NCI-H1930 (cell line): ENCODE data around the gene SDR39U1.
"Not testable (repeated sequence)": the region's sequence is repeated elsewhere in the genome, so short reads cannot be mapped to it uniquely, and the experiment has no call there.

Experiments used
- DNase-seq, 2 experiments: peaks; one replicate each; lab custom pipeline; 2025; lab: John Stamatoyannopoulos, UW

SDR39U1 gene

DNA sequence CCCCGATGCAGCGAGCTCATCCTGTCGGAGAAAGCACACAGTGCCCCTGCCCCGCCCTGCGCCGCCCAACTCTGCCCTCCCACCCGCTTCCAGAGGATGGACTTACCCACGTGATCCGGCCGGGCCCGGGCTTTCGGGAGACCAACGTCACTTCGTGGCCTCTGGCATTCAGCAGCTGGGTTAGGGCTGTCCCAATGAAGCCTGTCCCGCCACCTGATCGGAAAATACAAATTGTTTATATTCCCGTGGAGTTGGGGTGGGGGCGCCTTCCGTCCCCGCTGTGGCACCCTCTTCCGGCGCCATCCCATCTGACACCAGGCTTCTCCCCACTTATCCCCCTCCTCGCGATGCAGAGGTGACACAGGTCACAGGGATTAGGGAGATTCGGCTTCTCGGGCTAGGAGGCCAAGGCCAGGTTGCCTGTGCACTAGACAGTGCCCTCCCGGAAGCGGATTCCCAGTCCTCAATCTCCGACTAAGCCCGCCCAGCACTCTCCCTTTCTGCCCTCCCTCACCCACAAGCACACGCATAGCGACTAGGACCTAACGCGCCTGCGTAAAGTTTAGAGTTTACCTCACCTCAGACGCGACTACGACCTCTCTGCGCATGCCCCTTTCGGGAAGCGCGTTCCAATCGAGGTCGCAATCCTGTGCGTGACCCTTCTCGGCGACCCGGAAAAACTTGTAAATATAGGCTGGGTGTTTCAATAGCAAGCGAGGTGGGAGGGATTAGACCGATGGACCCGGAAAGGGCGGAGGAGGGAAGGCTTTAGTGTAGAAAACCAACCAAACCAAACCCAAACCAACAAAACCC lies at the start of gene SDR39U1:
Gene SDR39U1 (minus strand): TSS at position 537 of the 813 bp plus-strand sequence. CDS start 7 bp downstream, at position 530.
- peak; percentile 98 for DNase-seq

- not testable (repeated sequence) for DNase-seq
Measured at GRCh38 chr14:24491586-24492408, 49.2 kb upstream of the SDR39U1 start.

DNA sequence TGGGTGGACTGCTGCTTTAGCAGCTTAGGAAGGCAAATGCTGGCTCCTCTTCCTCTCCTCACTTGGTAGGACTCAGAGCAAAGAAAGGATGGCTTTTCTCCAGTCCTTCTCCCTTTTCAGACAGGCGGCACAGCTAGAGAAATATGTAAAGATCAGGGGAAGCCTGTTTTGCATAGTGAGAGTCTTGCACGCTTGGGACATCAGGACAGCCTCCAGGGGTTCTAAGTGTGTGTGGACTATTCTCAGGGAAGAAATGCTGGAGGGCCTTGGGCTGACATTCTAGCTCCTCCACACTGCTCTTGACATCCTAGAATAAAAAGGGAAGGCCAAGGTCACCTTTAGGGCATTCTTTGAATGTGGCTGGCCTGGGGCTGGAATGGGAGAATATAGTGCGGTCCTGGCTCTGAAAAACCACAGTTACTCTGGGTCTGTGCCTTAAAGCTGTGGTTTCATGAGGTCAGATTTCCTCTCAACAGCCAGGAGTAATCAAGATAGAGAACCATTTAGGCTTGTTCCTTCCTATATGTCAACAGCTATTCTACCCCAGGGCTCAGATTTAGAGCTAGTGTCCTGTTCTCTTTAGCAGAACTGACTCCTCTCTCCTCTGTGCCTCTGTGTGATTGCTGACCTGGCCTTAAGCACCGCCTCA lies 41.2 kb upstream of the SDR39U1 start:
- no peak for DNase-seq

DNA sequence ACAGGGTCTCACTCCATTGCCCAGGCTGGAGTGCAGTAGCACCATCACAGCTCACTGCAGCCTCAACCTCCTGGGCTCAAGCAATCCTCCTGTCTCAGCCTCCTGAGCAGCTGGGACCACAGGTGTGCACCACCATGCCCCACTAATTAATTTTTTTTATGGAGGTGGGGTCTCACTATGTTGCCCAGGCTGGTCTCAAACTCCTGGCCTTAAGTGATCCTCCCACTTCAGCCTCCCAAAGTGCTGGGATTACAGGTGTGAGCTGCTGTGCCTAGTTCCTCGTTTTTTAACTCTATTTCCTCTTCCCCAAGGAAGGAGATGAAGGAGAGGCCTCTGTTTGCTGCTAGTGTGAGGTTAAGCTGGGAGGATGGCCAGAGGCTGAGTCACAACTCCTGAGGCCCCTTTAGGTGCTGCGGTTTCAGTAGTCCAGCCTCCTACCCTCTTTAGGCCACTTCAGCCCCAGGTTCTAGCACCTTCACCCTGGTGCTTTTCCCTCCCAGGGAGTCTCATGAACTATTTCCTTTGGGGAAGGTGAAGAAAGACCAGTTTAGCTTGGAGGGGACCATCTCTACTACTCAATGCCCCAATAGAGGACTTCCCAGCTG lies 40.2 kb upstream of the SDR39U1 start:
- DNase-seq, result not testable (repeated sequence)

DNA sequence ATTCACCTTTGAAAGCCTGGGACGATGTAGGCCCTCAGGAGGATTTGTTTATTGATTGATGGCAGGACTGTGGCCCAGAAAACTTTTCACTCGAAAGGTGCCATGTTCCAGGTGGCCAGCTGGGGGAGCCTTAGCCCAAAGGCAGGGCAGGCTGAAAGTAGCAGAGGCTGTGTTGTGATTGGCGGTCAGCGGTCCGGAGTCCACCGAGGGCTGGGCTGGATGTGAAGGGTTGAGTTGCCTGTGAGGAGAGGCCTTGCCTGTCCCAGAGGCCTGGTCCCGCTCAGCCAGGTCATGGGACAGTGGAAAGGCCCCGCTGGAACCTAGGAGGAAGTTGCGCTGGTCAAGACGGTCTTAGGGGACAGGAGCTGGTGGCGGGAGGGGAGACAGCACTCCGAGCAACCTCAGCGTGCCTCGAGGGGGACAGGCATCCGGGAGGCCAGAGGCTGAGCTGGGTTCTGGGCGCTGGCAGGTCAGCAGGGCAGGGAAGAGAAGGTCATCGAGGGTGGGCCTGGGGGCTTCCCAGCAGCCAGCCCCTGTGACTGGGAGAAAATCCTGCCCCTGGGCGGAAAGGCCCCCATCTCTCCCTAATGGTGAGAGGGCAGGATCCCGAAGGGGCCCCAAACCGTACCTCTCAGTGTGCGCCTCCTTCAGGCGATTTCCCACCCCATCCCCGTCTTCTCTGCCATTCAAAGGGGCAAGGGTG lies 39.2 kb upstream of the SDR39U1 start:
- peak in 1 of 2 experiments; percentile 19 for DNase-seq

- DNase-seq, result not testable (repeated sequence)
Measured at GRCh38 chr14:24479999-24480398, 37.4 kb upstream of the SDR39U1 start.

DNA sequence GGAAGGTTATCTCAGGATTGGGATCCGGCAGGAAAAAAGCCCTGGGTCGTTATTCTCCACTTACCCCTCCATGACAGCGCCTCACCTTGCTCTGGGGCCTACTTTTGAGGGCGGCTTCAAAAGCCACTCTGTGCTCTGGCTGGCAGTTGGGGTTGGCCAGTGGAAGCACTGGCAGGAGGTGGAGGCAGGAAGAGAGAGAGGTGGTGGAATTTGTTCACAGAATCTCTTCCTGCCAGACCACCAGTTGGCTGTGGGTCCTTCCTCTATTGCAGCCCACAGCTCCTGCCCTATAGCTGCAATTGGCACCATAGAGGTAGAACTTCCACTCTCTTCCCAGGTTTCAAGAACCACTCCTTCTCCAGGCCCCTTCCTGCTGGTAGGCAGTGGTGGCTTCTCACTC lies 32.7 kb upstream of the SDR39U1 start:
- no peak for DNase-seq

DNA sequence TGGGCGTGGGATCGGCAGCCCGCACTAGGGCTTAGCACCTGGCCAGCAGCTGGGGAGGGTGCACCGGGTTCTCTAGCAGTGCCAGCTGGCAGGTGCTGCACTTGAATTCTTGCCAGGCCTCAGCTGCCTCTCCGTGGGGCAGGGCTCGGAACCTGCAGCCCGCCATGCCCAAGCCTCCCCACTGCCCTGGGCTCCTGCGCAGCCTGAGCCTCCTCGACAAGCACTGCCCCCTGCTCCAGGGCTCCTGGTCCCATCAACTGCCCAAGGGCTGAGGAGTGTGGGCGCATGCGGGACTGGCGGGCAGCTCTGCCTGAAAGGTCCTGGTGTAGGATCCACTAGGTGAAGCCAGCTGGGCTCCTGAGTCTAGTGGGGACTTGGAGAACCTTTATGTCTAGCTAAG lies 30.6 kb upstream of the SDR39U1 start:
- DNase-seq, result no peak

DNA sequence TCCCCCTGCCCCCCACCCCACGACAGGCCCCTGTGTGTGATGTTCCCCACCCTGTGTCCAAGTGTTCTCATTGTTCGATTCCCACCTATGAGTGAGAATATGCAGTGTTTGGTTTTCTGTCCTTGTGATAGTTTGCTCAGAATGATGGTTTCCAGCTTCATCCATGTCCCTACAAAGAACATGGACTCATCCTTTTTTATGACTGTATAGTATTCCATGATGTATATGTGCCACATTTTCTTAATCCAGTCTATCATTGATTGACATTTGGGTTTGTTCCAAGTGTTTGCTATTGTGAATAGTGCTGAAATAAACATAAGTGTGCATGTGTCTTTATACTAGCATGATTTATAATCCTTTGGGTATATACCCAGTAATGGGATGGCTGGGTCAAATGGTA lies 27.9 kb upstream of the SDR39U1 start:
- DNase-seq, result not testable (repeated sequence)

- DNase-seq, result no peak
Measured at GRCh38 chr14:24465805-24466204, 23.2 kb upstream of the SDR39U1 start.

DNA sequence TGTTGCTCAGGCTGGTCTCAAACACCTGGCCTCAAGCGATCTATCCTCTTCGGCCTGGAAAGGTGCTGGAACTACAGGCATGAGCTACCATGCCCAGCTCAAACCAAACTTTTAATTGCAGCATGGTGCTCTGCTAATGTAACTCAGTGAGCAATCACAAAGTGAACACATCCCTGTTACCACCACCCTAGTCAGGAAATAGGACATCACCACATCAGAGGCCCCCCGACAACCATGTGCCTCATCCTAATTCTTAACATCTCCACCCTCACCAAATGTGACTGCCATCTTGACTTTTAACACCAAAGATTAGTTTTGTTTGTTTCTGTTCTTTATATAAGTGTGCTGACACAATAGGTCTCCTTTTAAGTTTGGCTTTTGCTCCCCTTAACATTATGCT lies 22.8 kb upstream of the SDR39U1 start:
- no peak for DNase-seq

DNA sequence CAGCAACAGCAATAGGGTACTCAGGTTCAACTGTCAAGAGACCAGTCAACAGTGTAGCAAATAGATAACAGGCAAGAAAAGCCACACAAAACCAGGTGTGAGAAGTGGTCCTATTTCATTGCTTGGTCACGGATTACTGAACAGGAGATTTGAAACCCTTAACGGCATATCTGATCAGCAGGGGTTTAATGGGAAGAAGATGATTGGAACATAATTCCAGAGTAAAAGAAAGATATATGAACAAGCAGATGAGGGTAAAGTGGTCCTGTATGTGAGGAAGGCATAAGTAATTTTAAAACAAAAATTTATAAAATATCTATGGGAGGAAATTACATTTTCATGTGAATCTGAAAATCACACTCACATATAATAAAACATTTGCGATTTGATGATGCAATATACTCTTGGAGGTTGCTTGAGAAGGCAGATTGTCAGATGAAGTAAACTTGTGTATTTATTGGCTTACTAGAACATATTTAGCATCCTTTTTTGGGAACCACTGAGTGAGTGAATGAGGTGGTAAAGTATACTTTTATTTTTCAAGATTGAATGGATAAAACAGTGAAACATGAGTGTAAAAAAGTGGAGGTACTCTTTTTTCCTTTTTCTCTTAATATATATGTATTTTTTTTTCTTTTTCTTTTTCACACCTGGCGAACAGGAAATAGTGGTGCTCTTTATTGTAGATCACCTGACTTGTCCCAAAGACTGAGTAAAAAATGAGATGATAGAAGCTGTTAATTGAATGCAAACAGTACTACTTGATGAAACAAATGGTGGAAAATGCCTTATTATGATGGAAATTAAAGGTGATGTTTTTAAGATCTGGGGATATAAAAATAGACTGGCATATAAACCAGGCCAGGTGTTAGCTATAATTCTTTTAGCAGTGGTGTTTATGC lies 21.6 kb upstream of the SDR39U1 start:
- no peak for DNase-seq

GRCh38 chr14:24463017-24463883 lies 20.7 kb upstream of the SDR39U1 start:
- no peak for DNase-seq

DNA sequence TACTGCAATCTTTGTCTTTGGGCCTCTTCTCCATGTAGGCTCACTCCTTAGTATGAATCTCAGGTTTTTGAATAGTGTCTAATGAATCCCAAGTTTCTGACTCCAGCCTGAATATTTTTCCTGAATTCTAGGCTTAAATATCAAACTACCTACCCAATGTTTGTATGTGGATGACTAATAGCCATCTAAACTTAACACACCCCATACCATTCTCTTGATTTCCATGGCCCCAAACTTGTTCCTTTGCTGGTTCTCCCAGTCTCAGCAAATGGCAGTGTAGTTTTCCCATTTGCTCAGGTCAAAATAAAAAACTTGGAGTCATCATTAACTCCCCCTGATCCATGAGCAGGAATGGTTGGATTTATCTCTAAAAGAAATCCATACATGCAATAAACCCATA lies 18.8 kb upstream of the SDR39U1 start:
- no peak for DNase-seq

DNA sequence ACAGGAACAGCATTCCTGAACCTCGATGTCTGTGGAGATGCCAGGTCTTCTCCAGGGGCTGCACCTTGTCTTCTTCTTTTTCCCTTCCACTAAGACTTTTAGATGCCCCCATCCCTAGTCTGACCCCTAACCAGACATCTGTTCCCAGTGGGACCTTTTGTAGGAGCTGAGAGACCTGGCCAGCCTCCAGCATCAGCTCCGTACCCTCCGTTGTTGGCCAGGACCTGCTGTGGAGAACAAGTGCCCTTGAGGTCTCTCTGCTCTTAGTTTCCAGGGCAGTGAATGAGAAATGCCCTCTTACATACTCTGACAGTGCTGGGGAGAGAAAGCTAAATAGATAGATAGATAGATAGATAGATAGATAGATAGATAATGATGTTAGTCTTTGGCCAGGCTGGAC lies 16.8 kb upstream of the SDR39U1 start:
- DNase-seq, result no peak

DNA sequence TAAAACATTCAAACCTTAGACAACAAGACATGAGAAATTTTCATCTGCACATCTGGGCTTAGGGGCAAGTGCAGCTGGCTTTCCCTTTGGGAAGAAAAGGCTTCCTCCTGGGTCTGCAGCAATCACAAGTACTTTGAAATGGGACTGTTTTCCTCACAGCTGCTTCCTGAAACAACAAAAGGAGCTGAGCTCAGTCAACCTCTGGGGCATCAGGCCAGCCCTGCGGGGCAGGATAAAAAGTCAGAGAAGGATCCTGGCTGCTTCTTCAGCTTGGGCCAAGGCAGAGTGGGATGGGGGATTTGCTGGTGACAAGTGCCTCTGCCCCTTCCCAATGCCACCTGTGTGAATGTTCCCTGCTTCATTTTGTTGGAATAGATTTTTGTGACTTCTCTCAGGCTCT lies 16.2 kb upstream of the SDR39U1 start:
- no peak for DNase-seq

DNA sequence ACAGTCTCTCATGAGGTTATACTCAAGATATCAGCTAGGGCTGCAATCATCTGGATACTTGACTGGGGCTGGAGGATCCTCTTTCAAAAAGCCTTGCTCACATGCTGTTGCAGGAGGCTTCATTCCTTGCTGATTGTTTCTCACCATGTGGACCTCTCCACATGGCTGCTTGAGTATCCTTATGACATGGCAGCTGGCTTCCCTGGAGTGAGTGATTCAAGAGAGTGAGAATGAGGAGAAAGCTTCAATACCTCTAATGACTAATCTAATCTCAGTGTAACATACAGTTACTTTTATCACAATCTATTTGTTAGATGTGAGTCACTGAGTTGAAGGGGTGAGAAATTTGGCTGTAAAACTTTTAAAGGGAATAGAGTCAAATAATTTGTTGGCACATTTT lies 14.4 kb upstream of the SDR39U1 start:
- DNase-seq, result no peak

DNA sequence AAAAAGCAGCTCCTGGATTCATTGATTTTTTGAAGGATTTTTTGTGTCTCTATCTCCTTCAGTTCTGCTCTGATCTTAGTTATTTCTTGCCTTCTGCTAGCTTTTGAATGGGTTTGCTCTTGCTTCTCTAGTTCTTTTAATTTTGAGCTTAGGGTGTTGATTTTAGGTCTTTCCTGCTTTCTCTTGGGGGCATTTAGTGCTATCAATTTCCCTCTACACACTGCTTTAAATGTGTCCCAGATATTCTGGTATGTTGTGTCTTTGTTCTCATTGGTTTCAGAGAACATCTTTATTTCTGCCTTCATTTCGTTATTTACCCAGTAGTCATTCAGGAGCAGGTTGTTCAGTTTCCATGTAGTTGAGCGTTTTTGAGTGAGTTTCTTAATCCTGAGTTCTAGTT lies 8.3 kb upstream of the SDR39U1 start:
- not testable (repeated sequence) for DNase-seq

DNA sequence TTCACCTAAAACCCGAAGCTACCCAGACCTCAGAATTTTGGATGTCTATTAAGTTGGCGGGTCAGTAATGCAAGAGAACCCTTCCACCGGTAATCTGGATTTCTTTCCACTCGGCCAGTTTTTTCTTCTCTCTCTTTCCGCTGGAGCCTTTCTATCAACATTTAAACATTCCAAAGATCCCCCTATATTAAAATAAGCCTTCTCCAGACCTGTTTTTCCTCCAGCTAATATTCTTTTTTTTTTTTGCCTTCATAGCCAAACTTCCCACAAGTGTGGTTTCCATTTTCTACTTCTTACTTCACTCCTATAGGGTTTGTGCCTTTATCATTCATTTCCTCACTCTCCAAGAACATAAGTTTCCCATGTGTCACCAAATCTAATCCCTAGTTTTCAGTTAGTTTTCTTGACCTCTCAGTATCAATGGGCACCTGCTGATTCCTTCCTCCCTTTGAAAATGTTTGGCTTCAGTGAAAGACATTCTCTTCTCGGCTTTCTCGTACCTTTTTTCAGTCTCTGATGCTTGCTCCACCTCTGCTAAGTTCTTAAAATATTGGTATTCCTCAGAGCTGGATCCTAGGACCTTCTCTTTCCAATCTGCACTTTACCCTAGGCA lies 583 bp upstream of the SDR39U1 start:
- DNase-seq, result no peak
